ENCODE data around the gene PIBF1.

- TF ChIP-seq POLR2A (IDR thresholded peaks at IDR 0.05; ENCODE audit: low read length): no peak
- no peak for TF ChIP-seq GATA1 (IDR thresholded peaks at IDR 0.05; ENCODE audit: low read depth, low read length)
Measured at GRCh38 chr13:72875233-72875632, 93.3 kb downstream of the PIBF1 start.
